Smooth muscle cell (in vitro differentiated cells): ENCODE measurements around the gene SHB. TPM values are rescaled to one million over a fixed set of nuclear protein-coding genes. Genes with fewer than 3 reads are reported as not detected.

Experiments used
- DNase-seq: peaks from one replicate; lab custom pipeline; 2025; ENCODE audit not compliant: unreplicated experiment; lab: John Stamatoyannopoulos, UW
- H2AFZ ChIP-seq: fragments of 200-600 bp; sonication (generic); 2 replicates; pipeline ENCODE4 v1.6.0; 2016; ENCODE audit warnings: antibody characterized with exemption, low read depth, mild to moderate bottlenecking
- H3F3A ChIP-seq: fragments of 200-600 bp; sonication (generic); 2 replicates; pipeline ENCODE4 v1.6.0; 2017; ENCODE audit warnings: antibody characterized with exemption, low read depth
- H3K27ac ChIP-seq: fragments of 200-600 bp; sonication (generic); 2 replicates; pipeline ENCODE4 v1.5.1; 2016; ENCODE audit warnings: low read depth, mild to moderate bottlenecking
- H3K27me3 ChIP-seq: fragments of 200-600 bp; sonication (generic); 2 replicates; pipeline ENCODE4 v1.6.1; 2016; ENCODE audit warnings: low read depth, mild to moderate bottlenecking
- H3K36me3 ChIP-seq: fragments of 200-600 bp; sonication (generic); 2 replicates; pipeline ENCODE4 v1.5.1; 2016; ENCODE audit warnings: low read depth
- H3K4me1 ChIP-seq: fragments of 200-600 bp; sonication (generic); 2 replicates; pipeline ENCODE4 v1.5.1; 2016; ENCODE audit warnings: low read depth
- H3K4me2 ChIP-seq: fragments of 200-600 bp; sonication (generic); 2 replicates; pipeline ENCODE4 v1.6.0; 2016; ENCODE audit warnings: mild to moderate bottlenecking
- H3K4me3 ChIP-seq: fragments of 200-600 bp; sonication (generic); 2 replicates; pipeline ENCODE4 v1.5.1; 2016; ENCODE audit warnings: mild to moderate bottlenecking
- H3K79me2 ChIP-seq: fragments of 200-600 bp; sonication (generic); 2 replicates; pipeline ENCODE4 v1.6.0; 2016; ENCODE audit warnings: low read depth, mild to moderate bottlenecking
- H3K9ac ChIP-seq: fragments of 200-600 bp; sonication (generic); 2 replicates; pipeline ENCODE4 v1.6.0; 2016; ENCODE audit warnings: low read depth
- H3K9me3 ChIP-seq: fragments of 200-600 bp; sonication (generic); replicated peaks from 2 replicates; pipeline ENCODE4 v1.5.1; 2016; ENCODE audit warnings: low read depth
- H4K20me1 ChIP-seq: fragments of 200-600 bp; sonication (generic); 2 replicates; pipeline ENCODE4 v1.6.0; 2016; ENCODE audit warnings: low read depth
- CTCF ChIP-seq: fragments of 200-600 bp; sonication (generic); IDR thresholded peaks from 2 replicates; pipeline ENCODE4 v1.5.1; 2017; ENCODE audit warnings: borderline replicate concordance, mild to moderate bottlenecking, antibody characterized with exemption; ENCODE audit not compliant: insufficient read depth, poor library complexity, severe bottlenecking
- WGBS: methylation state at CpG from one replicate; pipeline ENCODE4 v1.1.7; 2016; ENCODE audit warnings: low lambda C conversion rate; 5-methylcytosine and 5-hydroxymethylcytosine counted together
- polyA plus RNA-seq: library from polyadenylated mRNA; unstranded; fragments of >200 nt; fragmentation: Nextera tagmentation; extraction: Ambion mirVana; gene quantifications from 2 replicates; pipeline ENCODE4 v1.2.1, GENCODE V29; 2016
- total RNA-seq: library from RNA; depleted of rRNA; stranded (reverse); fragments of >200 nt; gene quantifications from 2 replicates; pipeline ENCODE4 v1.2.3, GENCODE V29; 2014

The SHB gene
- total and polyA plus RNA-seq, 2 experiments from 2014 or later = 16.4 to 32.4 TPM

DNA sequence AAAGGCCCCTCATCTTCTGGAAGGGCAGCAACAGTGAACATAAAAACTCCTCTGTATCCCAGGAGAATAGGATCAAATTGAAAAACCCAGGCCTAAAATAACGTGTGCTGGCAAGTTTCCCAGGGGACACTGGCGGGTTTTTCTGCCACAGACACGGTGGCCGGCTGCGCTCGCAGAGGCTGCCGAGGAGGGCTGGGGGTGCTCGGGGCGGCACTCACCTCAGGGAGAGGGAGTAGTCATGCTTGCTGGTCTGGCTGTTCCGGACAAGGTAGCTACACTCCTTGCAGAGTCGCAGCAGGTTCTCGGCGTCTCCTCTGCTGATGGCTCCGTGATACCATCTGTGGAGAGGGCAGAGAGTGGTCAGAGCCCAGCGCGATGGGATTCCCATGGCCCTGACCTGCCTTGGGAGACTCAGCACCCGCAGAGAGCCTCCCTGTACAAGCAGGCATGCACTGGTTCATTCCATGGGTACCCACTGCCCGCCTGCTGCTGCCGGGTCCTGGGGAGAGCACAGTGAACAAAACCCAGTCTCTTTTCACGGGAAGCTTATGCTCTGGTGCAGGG, 120.5 kb downstream of the SHB start:
- no peak for DNase-seq
- H3K9ac ChIP-seq = no peak overlapping the region
- peaks cover 17% of the 10 kb centered on the region for H3K4me1 ChIP-seq
- no peak for TF ChIP-seq CTCF
- no peaks in the 10 kb centered on the region for H3K9me3 ChIP-seq
- H3K27ac ChIP-seq = peak overlapping the region; percentile 17
- no peak overlapping the region for H3K4me2 ChIP-seq
- no peaks in the 10 kb centered on the region for H4K20me1 ChIP-seq
- 88% methylated on average over 20 of the region's 20 CpGs for WGBS
- H3K79me2 ChIP-seq = no peaks in the 10 kb centered on the region
- H3K27me3 ChIP-seq = no peaks in the 10 kb centered on the region
- H3F3A ChIP-seq = peaks cover 17% of the 10 kb centered on the region
- H3K36me3 ChIP-seq = no peaks in the 10 kb centered on the region
- H2AFZ ChIP-seq = no peak overlapping the region
- no peak overlapping the region for H3K4me3 ChIP-seq

GRCh38 chr9:37947977-37948376, 121.0 kb downstream of the SHB start:
- no peak for TF ChIP-seq CTCF
- Histone ChIP-seq H3K4me1 (peaks cover 22% of the 10 kb centered on the region), H4K20me1 (no peaks in the 10 kb centered on the region), H3K9me3 (no peaks in the 10 kb centered on the region), H3K27ac (peak overlapping the region; percentile 17), H3F3A (peaks cover 12% of the 10 kb centered on the region), H3K36me3 (no peaks in the 10 kb centered on the region), H2AFZ (no peak overlapping the region), H3K9ac (no peak overlapping the region), H3K79me2 (no peaks in the 10 kb centered on the region), H3K4me3 (no peak overlapping the region), H3K27me3 (no peaks in the 10 kb centered on the region), H3K4me2 (no peak overlapping the region)
- no peak for DNase-seq
- 84% methylated on average over 9 of the region's 9 CpGs for WGBS

GRCh38 chr9:37947471-37947870, 121.6 kb downstream of the SHB start:
- Histone ChIP-seq H3K79me2 (no peaks in the 10 kb centered on the region), H3K4me3 (no peak overlapping the region), H3K4me1 (peaks cover 23% of the 10 kb centered on the region), H3K36me3 (no peaks in the 10 kb centered on the region), H2AFZ (no peak overlapping the region), H3F3A (peaks cover 10% of the 10 kb centered on the region), H3K9me3 (no peaks in the 10 kb centered on the region), H3K9ac (no peak overlapping the region), H3K4me2 (no peak overlapping the region), H3K27ac (peak overlapping the region; percentile 17), H3K27me3 (no peaks in the 10 kb centered on the region), H4K20me1 (no peaks in the 10 kb centered on the region)
- TF ChIP-seq CTCF = no peak
- 72% methylated on average over 7 of the region's 7 CpGs for WGBS
- no peak for DNase-seq

GRCh38 chr9:37946971-37947370, 122.1 kb downstream of the SHB start:
- no peaks in the 10 kb centered on the region for H4K20me1 ChIP-seq
- TF ChIP-seq CTCF = no peak
- H3K9me3 ChIP-seq = no peaks in the 10 kb centered on the region
- no peaks in the 10 kb centered on the region for H3K79me2 ChIP-seq
- no peak overlapping the region for H3K4me3 ChIP-seq
- no peak overlapping the region for H3K27ac ChIP-seq
- no peaks in the 10 kb centered on the region for H3K27me3 ChIP-seq
- peaks cover 23% of the 10 kb centered on the region for H3K4me1 ChIP-seq
- peaks cover 10% of the 10 kb centered on the region for H3F3A ChIP-seq
- WGBS = 97% methylated on average over 7 of the region's 7 CpGs
- no peak overlapping the region for H2AFZ ChIP-seq
- H3K36me3 ChIP-seq = no peaks in the 10 kb centered on the region
- no peak overlapping the region for H3K4me2 ChIP-seq
- no peak for DNase-seq
- no peak overlapping the region for H3K9ac ChIP-seq
